Activated CD8-positive, alpha-beta T cell treated with anti-CD3 and anti-CD28 coated beads for 36 hours (primary cell): Measurements from ENCODE around the gene CCDC82. TPM values are rescaled to one million over a fixed set of nuclear protein-coding genes. Genes with fewer than 3 reads are reported as not detected.

Experiments
- ATAC-seq: fragments of 200-7000 bp; cut with Tn5 transposase; one replicate; pipeline ENCODE4 v1.10.0; 2021; ENCODE audit warnings: mild to moderate bottlenecking, moderate library complexity
- CTCF ChIA-PET: fragments of 350-600 bp; sonication (Branson Sonifier 250); formaldehyde crosslinking; loops from one replicate; lab custom pipeline; 2021; ENCODE audit warnings: antibody characterized with exemption; lab: Charles Lee
- POLR2A ChIA-PET: fragments of 350-600 bp; sonication (Branson Sonifier 250); formaldehyde crosslinking; loops from one replicate; lab custom pipeline; 2021; ENCODE audit warnings: antibody characterized with exemption; lab: Charles Lee
- DNase-seq: peaks from one replicate; pipeline ENCODE4 v3.0.0-alpha.2; 2020
- H3K27ac Mint-ChIP-seq: one replicate; pipeline ENCODE4 v1.8.0; 2021; ENCODE audit warnings: mild to moderate bottlenecking, mixed read lengths
- H3K27me3 Mint-ChIP-seq: one replicate; pipeline ENCODE4 v1.8.0; 2021; ENCODE audit warnings: mixed read lengths
- H3K36me3 Mint-ChIP-seq: one replicate; pipeline ENCODE4 v1.8.0; 2021; ENCODE audit warnings: low read depth, mixed read lengths
- H3K4me1 Mint-ChIP-seq: one replicate; pipeline ENCODE4 v1.8.0; 2021; ENCODE audit warnings: low read depth, mixed read lengths
- H3K4me3 Mint-ChIP-seq: one replicate; pipeline ENCODE4 v1.8.0; 2021; ENCODE audit warnings: mild to moderate bottlenecking, moderate library complexity, mixed read lengths
- H3K9me3 Mint-ChIP-seq: one replicate; pipeline ENCODE4 v1.8.0; 2021; ENCODE audit warnings: mixed read lengths
- CTCF ChIP-seq: fragments of 200-600 bp; IDR thresholded peaks from one replicate; pipeline ENCODE4 v1.8.0; 2022; ENCODE audit warnings: antibody characterized with exemption, mild to moderate bottlenecking
- intact Hi-C: fragments of 100-400 bp; cut with micrococcal nuclease; formaldehyde crosslinking; loops from one replicate; pipeline ENCODE4 v1.10.0; 2022
- total RNA-seq, 2 experiments: library from RNA; stranded (reverse); gene quantifications; one replicate each; pipeline ENCODE4 v1.2.3, GENCODE V29; 2021

CCDC82 gene
- total RNA-seq, 2 experiments from 2014 or later, result 25.3 to 27.0 TPM

- DNase-seq (peak; percentile 31), ATAC-seq (peak; percentile 46)
- POLR2A ChIA-PET, result interaction anchor here (0.7 to 2.1 kb wide), 5 partner anchors 18 to 1170 kb away, joined by 3 to 9 read pairs (median 3); no protein-coding TSS in a partner anchor
- Mint-ChIP-seq H3K4me3 (no peak overlapping the region), H3K36me3 (peaks cover 46% of the 10 kb centered on the region), H3K9me3 (no peaks in the 10 kb centered on the region), H3K27ac (peak overlapping the region; percentile 77), H3K27me3 (no peaks in the 10 kb centered on the region), H3K4me1 (peaks cover 89% of the 10 kb centered on the region)
- intact Hi-C loops, result no loop called here
- TF ChIP-seq CTCF, result no peak
- CTCF ChIA-PET, result interaction anchor here (0.8 to 7.7 kb wide), 7 partner anchors 11 to 259 kb away, joined by 3 to 43 read pairs (median 4); partner anchors contain the start of gene MAML2
Measured at GRCh38 chr11:96314326-96315020, 75.2 kb downstream of the CCDC82 start.

- POLR2A ChIA-PET, result interaction anchor here (1.0 to 2.1 kb wide), 2 partner anchors 20 to 27 kb away, joined by 3 to 9 read pairs; no protein-coding TSS in a partner anchor
- intact Hi-C loops, result no loop called here
Measured at GRCh38 chr11:96313163-96313562, 76.5 kb downstream of the CCDC82 start.

GRCh38 chr11:96311120-96311568 lies 78.6 kb downstream of the CCDC82 start:
- DNase-seq (no peak), ATAC-seq (no peak)
- H3K27me3 Mint-ChIP-seq, result no peaks in the 10 kb centered on the region
- no peak overlapping the region for H3K4me3 Mint-ChIP-seq
- H3K27ac Mint-ChIP-seq, result no peak overlapping the region
- TF ChIP-seq CTCF, result no peak
- H3K4me1 Mint-ChIP-seq, result peaks cover 89% of the 10 kb centered on the region
- no peaks in the 10 kb centered on the region for H3K9me3 Mint-ChIP-seq
- H3K36me3 Mint-ChIP-seq, result peaks cover 30% of the 10 kb centered on the region
- ChIA-PET POLR2A (interaction anchor here (0.5 to 1.5 kb wide), 3 partner anchors 21 to 414 kb away, joined by 3 to 5 read pairs (median 3); no protein-coding TSS in a partner anchor), CTCF (interaction anchor here (1.1 to 7.7 kb wide), 3 partner anchors 15 to 30 kb away, joined by 3 to 43 read pairs (median 8); partner anchors contain the start of gene MAML2)
- intact Hi-C loops, result no loop called here

More at GRCh38 chr11:96313163-96313562, 76.5 kb downstream of the CCDC82 start:
- Mint-ChIP-seq H3K4me3 (no peak overlapping the region), H3K36me3 (peaks cover 41% of the 10 kb centered on the region), H3K9me3 (no peaks in the 10 kb centered on the region), H3K4me1 (peaks cover 89% of the 10 kb centered on the region), H3K27me3 (no peaks in the 10 kb centered on the region), H3K27ac (peak overlapping the region; percentile 62)
- DNase-seq (no peak), ATAC-seq (no peak)
- TF ChIP-seq CTCF, result no peak
- CTCF ChIA-PET, result interaction anchor here (1.2 to 7.7 kb wide), 4 partner anchors 19 to 53 kb away, joined by 3 to 43 read pairs (median 6); partner anchors contain the start of gene MAML2

- Mint-ChIP-seq H3K4me3 (no peak overlapping the region), H3K27me3 (no peaks in the 10 kb centered on the region), H3K9me3 (no peaks in the 10 kb centered on the region), H3K4me1 (peaks cover 87% of the 10 kb centered on the region), H3K36me3 (peaks cover 22% of the 10 kb centered on the region), H3K27ac (no peak overlapping the region)
- DNase-seq (no peak), ATAC-seq (no peak)
- ChIA-PET POLR2A (interaction anchor here (1.5 to 1.8 kb wide), 2 partner anchors 22 to 32 kb away, joined by 5 to 7 read pairs; no protein-coding TSS in a partner anchor), CTCF (interaction anchor here (7.7 kb wide), 1 partner anchor 31 kb away, joined by 43 read pairs; the partner anchor contains the start of gene MAML2)
- TF ChIP-seq CTCF, result no peak
- intact Hi-C loops, result no loop called here
Measured at GRCh38 chr11:96310236-96310635, 79.5 kb downstream of the CCDC82 start.
